ENCODE data around the gene IDH3G.

DNA sequence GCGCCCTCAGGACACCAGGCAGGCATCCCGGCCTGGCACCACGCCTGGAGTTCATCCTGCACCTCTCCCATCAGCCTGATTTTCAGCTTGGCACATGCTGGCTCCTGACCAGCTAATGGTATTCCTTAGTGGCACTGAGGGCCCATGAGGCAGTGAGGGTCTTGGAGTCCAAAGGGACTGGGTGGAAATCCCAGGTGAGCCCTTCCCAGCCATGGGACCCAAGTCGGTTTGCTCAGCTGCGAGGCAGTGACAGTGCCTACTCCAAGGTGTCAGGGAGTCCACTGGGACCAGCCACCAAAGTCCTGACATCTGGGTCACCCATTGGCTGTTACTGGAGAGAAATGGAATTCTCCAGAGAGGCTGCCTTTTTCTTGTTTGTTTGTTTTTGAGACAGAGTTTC lies 5.2 kb upstream of the IDH3G start:
- no peak for TF ChIP-seq POLR2A (IDR thresholded peaks at IDR 0.05)
- TF ChIP-seq, protein P1, sequence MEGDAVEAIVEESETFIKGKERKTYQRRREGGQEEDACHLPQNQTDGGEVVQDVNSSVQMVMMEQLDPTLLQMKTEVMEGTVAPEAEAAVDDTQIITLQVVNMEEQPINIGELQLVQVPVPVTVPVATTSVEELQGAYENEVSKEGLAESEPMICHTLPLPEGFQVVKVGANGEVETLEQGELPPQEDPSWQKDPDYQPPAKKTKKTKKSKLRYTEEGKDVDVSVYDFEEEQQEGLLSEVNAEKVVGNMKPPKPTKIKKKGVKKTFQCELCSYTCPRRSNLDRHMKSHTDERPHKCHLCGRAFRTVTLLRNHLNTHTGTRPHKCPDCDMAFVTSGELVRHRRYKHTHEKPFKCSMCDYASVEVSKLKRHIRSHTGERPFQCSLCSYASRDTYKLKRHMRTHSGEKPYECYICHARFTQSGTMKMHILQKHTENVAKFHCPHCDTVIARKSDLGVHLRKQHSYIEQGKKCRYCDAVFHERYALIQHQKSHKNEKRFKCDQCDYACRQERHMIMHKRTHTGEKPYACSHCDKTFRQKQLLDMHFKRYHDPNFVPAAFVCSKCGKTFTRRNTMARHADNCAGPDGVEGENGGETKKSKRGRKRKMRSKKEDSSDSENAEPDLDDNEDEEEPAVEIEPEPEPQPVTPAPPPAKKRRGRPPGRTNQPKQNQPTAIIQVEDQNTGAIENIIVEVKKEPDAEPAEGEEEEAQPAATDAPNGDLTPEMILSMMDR (IDR thresholded peaks at IDR 0.05), result no peak
